NCI-H2227 (cell line): Measurements from ENCODE around the gene SLIT3.

Source experiments
- DNase-seq: peaks from one replicate; lab custom pipeline; 2025; ENCODE audit not compliant: unreplicated experiment; lab: John Stamatoyannopoulos, UW

The SLIT3 gene

GRCh38 chr5:168790002-168790635, 510.8 kb downstream of the SLIT3 start:
- no peak for DNase-seq

- no peak for DNase-seq
These were observed 512.2 kb downstream of the SLIT3 start for GRCh38 chr5:168788786-168789185.

GRCh38 chr5:168788107-168788506, 512.8 kb downstream of the SLIT3 start:
- no peak for DNase-seq

- DNase-seq, result no peak
These were observed 514.8 kb downstream of the SLIT3 start for GRCh38 chr5:168786147-168786546.

- no peak for DNase-seq
These were observed 516.5 kb downstream of the SLIT3 start for GRCh38 chr5:168784454-168784853.

GRCh38 chr5:168781941-168782571, 518.9 kb downstream of the SLIT3 start:
- no peak for DNase-seq

- DNase-seq, result no peak
These were observed 520.1 kb downstream of the SLIT3 start for GRCh38 chr5:168780888-168781287.

GRCh38 chr5:168779333-168779732, 521.6 kb downstream of the SLIT3 start:
- no peak for DNase-seq

- no peak for DNase-seq
These were observed 522.4 kb downstream of the SLIT3 start for GRCh38 chr5:168778536-168778935.

GRCh38 chr5:168777651-168778050, 523.3 kb downstream of the SLIT3 start:
- DNase-seq, result no peak

GRCh38 chr5:168776070-168776469, 524.9 kb downstream of the SLIT3 start:
- DNase-seq, result no peak

GRCh38 chr5:168773226-168773625, 527.7 kb downstream of the SLIT3 start:
- no peak for DNase-seq

GRCh38 chr5:168772316-168772961, 528.5 kb downstream of the SLIT3 start:
- DNase-seq, result no peak

- DNase-seq, result no peak
These were observed 529.3 kb downstream of the SLIT3 start for GRCh38 chr5:168771678-168772077.

GRCh38 chr5:168770996-168771395, 529.9 kb downstream of the SLIT3 start:
- no peak for DNase-seq

GRCh38 chr5:168770036-168770498, 530.9 kb downstream of the SLIT3 start:
- DNase-seq, result no peak

- DNase-seq, result no peak
These were observed 532.8 kb downstream of the SLIT3 start for GRCh38 chr5:168768172-168768571.

GRCh38 chr5:168766426-168766700, 534.6 kb downstream of the SLIT3 start:
- no peak for DNase-seq

- DNase-seq, result no peak
These were observed 535.2 kb downstream of the SLIT3 start for GRCh38 chr5:168765551-168766425.

GRCh38 chr5:168765086-168765550, 535.8 kb downstream of the SLIT3 start:
- no peak for DNase-seq
